Stimulated activated CD8-positive, alpha-beta memory T cell treated with anti-CD3 and anti-CD28 coated beads, Interleukin-12 subunit alpha, Interleukin-12 subunit beta, amount 100 ng/mL, for 24 hours (primary cell): ENCODE results near the gene IP6K1.
A peak's percentile ranks its signal among the peaks of the same experiment; 100 is the strongest.
"Not testable (repeated sequence)": the region's sequence is repeated elsewhere in the genome, so short reads cannot be mapped to it uniquely, and the experiment has no call there.

Source experiments
- DNase-seq: peaks from one replicate; pipeline ENCODE4 v3.0.0-alpha.2; 2020; ENCODE audit errors: extremely low read depth

Gene IP6K1

GRCh38 chr3:49689046-49689907 lies 97.1 kb downstream of the IP6K1 start, which contains the start of the genes MST1 and RNF123:
MST1 (minus strand) TSS chr3:49689474; CDS start chr3:49688691, 783 bp downstream.
RNF123 (plus strand) TSS chr3:49689557; CDS start chr3:49691166, 1,609 bp downstream.
- peak; percentile 79 for DNase-seq

DNA sequence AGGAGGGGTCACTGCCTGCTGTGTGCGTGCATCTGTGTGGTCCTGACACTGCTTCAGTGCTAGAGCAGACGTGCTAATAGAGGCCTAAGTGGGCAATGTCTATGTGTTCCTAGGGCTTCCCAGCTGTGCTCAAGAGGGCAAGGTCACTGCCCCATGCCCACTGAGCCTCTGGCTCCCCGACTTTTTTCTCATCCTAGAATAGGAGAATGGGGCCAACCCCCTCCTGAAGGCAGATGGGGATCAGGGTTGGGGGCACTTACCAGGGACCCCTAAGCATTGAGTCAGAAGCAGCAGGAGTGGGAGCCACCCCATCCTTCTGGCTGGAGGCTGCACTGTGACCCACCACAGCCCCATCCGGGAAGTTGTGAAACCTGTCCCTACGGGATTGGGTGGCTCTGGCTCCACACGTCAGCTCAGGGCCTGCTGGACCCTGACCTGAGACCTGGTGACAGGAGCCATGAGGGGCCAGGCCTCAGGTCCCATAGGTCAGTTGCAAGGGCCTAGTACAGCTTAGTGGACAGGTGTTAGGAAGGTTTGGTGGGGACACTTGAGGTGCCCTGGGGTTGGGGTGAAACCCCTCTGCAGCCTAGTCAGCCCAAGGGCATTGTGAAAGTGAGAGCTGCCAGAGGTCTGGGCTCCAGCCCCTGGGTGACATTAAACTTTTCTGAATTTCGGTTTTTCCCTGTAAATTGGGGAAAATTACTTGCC lies 97.8 kb downstream of the IP6K1 start:
- DNase-seq: not testable (repeated sequence)

- DNase-seq: not testable (repeated sequence)
These were observed 98.9 kb downstream of the IP6K1 start for GRCh38 chr3:49687424-49687795.

GRCh38 chr3:49686769-49687423 lies 99.4 kb downstream of the IP6K1 start:
- not testable (repeated sequence) for DNase-seq

DNA sequence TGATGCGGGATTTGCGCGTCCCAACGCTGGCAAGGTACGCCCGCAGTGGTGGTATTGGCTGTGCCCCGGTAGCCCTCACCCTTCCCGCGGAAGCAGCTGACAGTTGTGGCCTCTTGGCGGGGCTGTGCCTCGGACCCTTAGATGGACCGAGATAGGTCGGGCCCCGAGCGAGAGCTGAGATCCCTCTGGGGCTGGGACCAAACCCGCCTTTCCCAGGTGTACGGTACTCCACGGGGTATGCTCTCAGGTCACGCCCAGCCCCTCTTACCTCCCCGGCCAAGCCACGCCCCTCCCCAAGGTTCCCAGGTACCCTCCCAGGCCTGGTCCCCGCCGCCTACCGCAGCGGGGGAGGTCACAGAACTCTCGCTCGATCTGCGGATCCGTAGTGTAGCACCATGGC lies 100.0 kb downstream of the IP6K1 start:
- not testable (repeated sequence) for DNase-seq

GRCh38 chr3:49685846-49686245 lies 100.5 kb downstream of the IP6K1 start:
- not testable (repeated sequence) for DNase-seq

- not testable (repeated sequence) for DNase-seq
These were observed 101.2 kb downstream of the IP6K1 start for GRCh38 chr3:49685103-49685502.

GRCh38 chr3:49684453-49684852 lies 101.9 kb downstream of the IP6K1 start:
- DNase-seq: not testable (repeated sequence)

DNA sequence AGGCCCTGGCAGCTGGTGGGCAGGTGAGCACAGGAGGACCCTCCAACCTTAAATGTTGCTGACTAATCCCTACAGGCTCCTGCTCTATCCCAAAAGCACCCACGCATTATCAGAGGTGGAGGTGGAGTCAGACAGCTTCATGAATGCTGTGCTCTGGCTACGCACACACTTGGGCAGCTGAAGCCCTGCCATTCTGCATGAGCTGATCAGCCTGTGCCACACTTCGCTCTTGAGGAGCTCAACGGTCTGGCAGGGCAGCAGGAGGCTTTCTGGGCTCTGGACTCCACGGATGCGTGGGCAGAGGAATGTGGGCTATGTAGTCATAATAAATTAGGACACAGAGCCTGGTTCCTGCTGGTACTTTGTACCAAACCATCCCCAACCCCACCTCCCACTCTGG lies 103.2 kb downstream of the IP6K1 start:
- DNase-seq: no peak

DNA sequence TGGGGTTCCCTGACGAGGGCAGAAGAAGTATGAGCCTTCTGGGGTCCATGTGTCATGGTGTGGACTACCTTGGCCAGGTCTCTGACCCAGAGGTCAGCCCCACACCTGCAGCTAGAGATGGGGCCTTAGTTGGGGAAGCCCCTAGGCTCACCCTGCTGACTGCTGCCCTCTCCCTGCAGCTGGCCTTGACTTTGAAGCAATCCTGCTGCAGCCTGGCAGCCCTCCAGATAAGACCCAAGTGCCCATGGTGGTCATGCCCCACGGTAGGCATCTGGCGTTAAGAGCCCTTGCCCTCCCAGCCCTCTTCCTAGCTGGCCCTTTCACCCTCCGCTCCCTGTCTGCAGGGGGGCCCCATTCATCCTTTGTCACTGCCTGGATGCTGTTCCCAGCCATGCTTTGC lies 104.8 kb downstream of the IP6K1 start:
- DNase-seq: no peak

- DNase-seq: no peak
These were observed 105.2 kb downstream of the IP6K1 start for GRCh38 chr3:49681232-49681522.

DNA sequence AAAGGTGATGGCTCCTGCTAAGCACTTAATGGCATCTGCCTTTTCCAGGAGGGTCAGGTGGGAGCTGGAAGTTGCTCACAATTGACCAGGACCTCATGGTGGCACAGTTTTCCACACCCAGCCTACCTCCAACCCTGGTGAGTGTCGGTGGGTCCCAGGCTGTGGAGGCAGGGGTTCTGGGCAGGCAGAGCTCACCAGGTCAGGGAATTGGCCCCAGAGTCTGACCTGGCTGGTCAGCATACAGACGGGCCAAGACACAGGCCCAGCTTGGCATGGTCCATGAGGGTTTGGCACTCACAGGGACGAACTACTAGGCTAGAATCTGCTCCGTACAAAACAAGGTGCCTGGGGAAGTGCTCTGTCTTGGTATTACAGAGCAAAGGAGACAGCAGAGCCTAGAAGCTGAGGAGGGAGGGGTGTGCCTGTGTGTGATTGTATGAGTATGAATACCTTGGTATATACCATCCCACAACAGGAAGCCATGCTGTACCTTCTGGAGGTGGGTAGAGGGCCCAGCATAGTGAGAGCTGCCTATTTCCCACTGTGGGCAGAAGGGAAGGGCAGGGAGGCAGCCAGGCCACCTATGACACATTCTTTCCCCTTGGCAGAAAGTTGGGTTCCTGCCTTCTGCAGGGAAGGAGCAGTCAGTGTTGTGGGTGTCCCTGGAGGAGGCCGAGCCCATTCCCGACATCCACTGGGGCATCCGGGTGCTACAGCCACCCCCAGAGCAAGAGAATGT lies 105.7 kb downstream of the IP6K1 start:
- no peak for DNase-seq

DNA sequence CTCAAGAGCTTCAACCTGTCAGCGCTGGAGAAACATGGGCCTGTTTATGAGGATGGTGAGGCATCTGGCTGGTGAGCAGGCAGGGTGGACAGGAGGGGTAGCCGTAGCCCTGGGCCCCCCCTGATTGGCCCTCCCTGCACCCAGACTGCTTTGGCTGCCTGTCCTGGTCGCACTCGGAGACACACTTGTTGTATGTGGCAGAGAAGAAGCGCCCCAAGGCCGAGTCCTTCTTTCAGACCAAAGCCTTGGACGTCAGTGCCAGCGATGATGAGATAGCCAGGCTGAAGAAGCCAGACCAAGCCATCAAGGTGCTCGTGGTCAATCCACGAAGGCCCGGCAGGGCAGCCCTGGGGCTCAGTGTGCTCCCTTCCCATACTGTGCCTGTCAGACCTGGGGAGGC lies 110.4 kb downstream of the IP6K1 start:
- no peak for DNase-seq

DNA sequence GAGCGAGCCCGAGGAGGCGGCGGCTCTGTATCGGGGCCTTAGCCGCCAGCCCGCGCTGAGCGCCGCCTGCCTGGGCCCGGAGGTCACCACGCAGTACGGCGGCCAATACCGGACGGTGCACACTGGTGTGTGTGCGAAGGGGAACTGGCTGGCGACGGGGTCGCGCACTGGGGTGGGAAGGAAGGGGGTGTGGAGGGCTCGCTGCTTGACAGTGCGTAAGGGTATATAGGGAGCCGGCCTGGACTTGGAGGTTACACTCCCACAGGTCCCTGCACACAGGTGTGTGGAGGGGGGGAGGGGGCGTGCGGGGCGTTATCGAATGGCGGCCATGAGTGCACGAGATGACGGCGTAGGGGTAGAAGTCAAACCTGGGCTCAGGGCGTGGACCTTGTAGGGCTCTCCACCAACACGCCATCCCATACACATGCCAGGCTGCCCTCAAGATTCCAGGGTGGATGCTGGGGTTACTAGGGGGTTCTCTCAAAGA lies 111.8 kb downstream of the IP6K1 start:
- DNase-seq: no peak
